PFSK-1 (cell line): ENCODE measurements around the gene PTPN4.

Experiments
- FOXP2 ChIP-seq: optimal IDR thresholded peaks from 2 replicates; pipeline ENCODE3; 2011; ENCODE audit warnings: borderline replicate concordance, control low read depth, inconsistent platforms; ENCODE audit not compliant: insufficient read depth; ENCODE audit errors: extremely low read length, extremely low read depth
- POLR2AphosphoS5 ChIP-seq: IDR thresholded peaks from 2 replicates; pipeline ENCODE4 v1.6.1; 2012; ENCODE audit warnings: low read depth, mild to moderate bottlenecking, control low read depth, low read length, moderate library complexity
- REST ChIP-seq, 2 experiments: IDR thresholded peaks; 2 replicates each; pipeline versions ENCODE4 v1.6.1 to v1.8.0; 2011 to 2012; ENCODE audit warnings: low read depth in 2 of 2, low read length in 2 of 2, control low read depth in 1 of 2, inconsistent platforms in 1 of 2, mild to moderate bottlenecking in 1 of 2, moderate library complexity in 1 of 2; ENCODE audit not compliant: insufficient read depth in 1 of 2
- SIN3A ChIP-seq: IDR thresholded peaks from 2 replicates; pipeline ENCODE4 v1.6.1; 2012; ENCODE audit warnings: mild to moderate bottlenecking, low read length, moderate library complexity, borderline replicate concordance; ENCODE audit not compliant: insufficient read depth
- TAF1 ChIP-seq: IDR thresholded peaks from 2 replicates; pipeline ENCODE4 v1.6.1; 2012; ENCODE audit warnings: low read length, control low read depth, borderline replicate concordance; ENCODE audit not compliant: insufficient read depth

Gene PTPN4

GRCh38 chr2:119744335-119744939, 15.3 kb upstream of the PTPN4 start:
- TF ChIP-seq FOXP2 = no peak
- no peak for TF ChIP-seq TAF1
- no peak for TF ChIP-seq SIN3A
- TF ChIP-seq POLR2AphosphoS5 = no peak
- TF ChIP-seq REST (IDR thresholded peaks at IDR 0.05; ENCODE audit: insufficient read depth in 1 of 2, low read depth in 2 of 2, low read length in 2 of 2) = no peak

- no peak for TF ChIP-seq SIN3A
- no peak for TF ChIP-seq FOXP2
- TF ChIP-seq REST (IDR thresholded peaks at IDR 0.05; ENCODE audit: insufficient read depth in 1 of 2, low read depth in 2 of 2, low read length in 2 of 2) = no peak
- no peak for TF ChIP-seq TAF1
- TF ChIP-seq POLR2AphosphoS5 = no peak
These were observed 14.2 kb upstream of the PTPN4 start for GRCh38 chr2:119745566-119745965.

DNA sequence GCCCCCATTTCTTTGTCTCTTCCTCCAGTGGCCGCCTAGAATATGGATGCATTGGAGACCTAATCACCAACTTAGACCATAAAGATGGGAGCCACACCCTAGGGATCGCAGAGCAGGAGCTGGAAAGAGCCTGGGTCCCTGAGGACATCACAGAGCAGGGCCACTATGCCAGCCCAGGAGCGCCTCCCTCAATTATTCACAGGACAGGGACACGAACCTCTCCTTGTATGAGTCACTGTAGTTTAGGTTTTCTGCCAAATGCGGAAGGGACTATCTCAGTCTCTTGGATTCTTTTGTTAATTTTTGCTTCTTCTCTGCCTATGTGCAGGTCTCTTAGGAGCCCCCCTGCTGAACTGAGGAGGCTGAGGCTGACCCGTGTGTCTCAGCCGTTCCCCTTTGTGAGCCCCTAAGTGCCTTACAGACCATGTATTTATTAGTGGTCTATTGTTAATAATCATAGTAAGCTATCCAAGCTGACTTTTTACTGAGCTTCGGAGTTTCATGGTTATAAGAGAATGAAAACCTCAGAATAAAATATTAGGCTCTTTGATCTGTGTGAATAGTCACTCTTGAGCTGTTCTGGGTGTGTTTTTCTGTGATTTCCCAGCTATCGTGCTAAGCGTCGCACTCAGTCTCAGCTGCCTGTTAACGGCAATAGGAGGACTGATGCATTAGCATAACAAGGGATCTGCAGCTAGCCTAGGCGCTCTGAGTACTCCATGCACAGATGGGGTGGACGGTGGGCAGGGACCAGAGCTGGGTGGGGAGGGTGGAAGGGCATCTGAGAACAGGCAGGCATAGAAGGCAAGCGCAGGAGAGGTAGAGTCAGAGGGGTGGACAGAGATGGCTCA, 12.7 kb upstream of the PTPN4 start:
- TF ChIP-seq REST (IDR thresholded peaks at IDR 0.05; ENCODE audit: insufficient read depth in 1 of 2, low read depth in 2 of 2, low read length in 2 of 2) = no peak
- no peak for TF ChIP-seq FOXP2
- TF ChIP-seq SIN3A = no peak
- no peak for TF ChIP-seq TAF1
- no peak for TF ChIP-seq POLR2AphosphoS5

DNA sequence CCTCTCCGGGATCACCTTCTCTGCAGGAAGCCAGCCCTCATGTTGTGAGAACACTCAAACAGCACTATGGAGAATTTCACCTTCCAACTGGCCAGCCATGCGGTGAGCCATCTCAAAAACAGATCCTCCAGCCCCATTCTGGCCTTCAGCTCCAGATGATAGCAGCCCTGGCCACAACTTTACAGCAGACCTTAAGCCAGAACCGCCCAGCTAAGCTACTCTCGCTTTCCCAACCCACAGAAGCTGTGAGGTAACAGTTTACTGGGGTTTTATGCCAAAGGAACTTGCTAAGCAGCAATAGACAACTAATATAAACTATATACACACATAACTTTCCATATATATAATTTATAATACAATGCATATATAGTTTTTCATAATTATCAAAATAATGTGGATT, 11.6 kb upstream of the PTPN4 start:
- TF ChIP-seq TAF1 (no peak), POLR2AphosphoS5 (no peak), REST (IDR thresholded peaks at IDR 0.05; ENCODE audit: insufficient read depth in 1 of 2, low read depth in 2 of 2, low read length in 2 of 2) (no peak), FOXP2 (no peak), SIN3A (no peak)
